Measurements from ENCODE around the gene VPS11. TPM values are rescaled to one million over a fixed set of nuclear protein-coding genes. Genes with fewer than 3 reads are reported as not detected.
A peak's percentile ranks its signal among the peaks of the same experiment; 100 is the strongest.

The VPS11 gene
- total RNA-seq, 1 experiment from 2014 or later, result 18.6 TPM

- H3K23ac ChIP-seq (ENCODE audit: insufficient read length, low read depth, low read length), result no peak overlapping the region
- no peaks in the 10 kb centered on the region; the same call in 1 of the 2 replicates for H3K4me1 ChIP-seq (ENCODE audit: insufficient read depth, low read length)
- H3K4me3 Mint-ChIP-seq, result peak overlapping the region in 1 of 2 experiments; percentile 24; a peak in 1 of 5 replicates
- H4K5ac ChIP-seq (ENCODE audit: insufficient read length, low read depth, low read length), result no peak overlapping the region
- 0 out of 2 replicates have a peak, but pooled peaks cover 3% of the 10 kb centered on the region for H3K27me3 ChIP-seq (ENCODE audit: insufficient read depth, low read length)
- no peak overlapping the region for H2BK15ac ChIP-seq (ENCODE audit: low read depth, low read length)
- H3K23me2 ChIP-seq (ENCODE audit: insufficient read length, low read depth, low read length, poor library complexity, severe bottlenecking), result peaks cover 6% of the 10 kb centered on the region
- no peaks in the 10 kb centered on the region for H4K20me1 ChIP-seq (ENCODE audit: control insufficient read depth, insufficient read depth, insufficient read length)
- H3K4me2 ChIP-seq (ENCODE audit: insufficient read depth, insufficient read length, low read length), result no peak overlapping the region
- no peaks in the 10 kb centered on the region for H3K9me3 Mint-ChIP-seq
- H2AFZ ChIP-seq (ENCODE audit: low read length), result no peak overlapping the region
- no peak overlapping the region for H2BK5ac ChIP-seq (ENCODE audit: insufficient read length, low read length)
- H3K14ac ChIP-seq (ENCODE audit: insufficient read depth, low read length), result no peak overlapping the region
- H3K9me3 ChIP-seq (ENCODE audit: control insufficient read depth, low read depth, low read length), result no peaks in the 10 kb centered on the region
- no peak overlapping the region for H2BK12ac ChIP-seq (ENCODE audit: insufficient read length, low read depth, low read length)
- H3K9ac ChIP-seq (ENCODE audit: extremely low read depth, insufficient read length, low read length), result no peak overlapping the region
- H3K79me2 ChIP-seq (ENCODE audit: insufficient read depth, low read length), result peaks cover 10% of the 10 kb centered on the region
- no peak overlapping the region for H2BK20ac ChIP-seq (ENCODE audit: low read depth, low read length, poor library complexity, severe bottlenecking)
- WGBS (ENCODE audit: extremely low coverage, insufficient read length, low lambda C conversion rate), result no CpG with 5 or more reads among the region's 23 CpGs
- no peak overlapping the region for H3K27ac ChIP-seq (ENCODE audit: insufficient read length, low read depth, low read length)
- peaks cover 78 to 89% (median 83%) of the 10 kb centered on the region in 3 experiments for H3K36me3 Mint-ChIP-seq (ENCODE audit: insufficient read depth in 1 of 3, low read depth in 3 of 3)
- TF ChIP-seq, protein P1, sequence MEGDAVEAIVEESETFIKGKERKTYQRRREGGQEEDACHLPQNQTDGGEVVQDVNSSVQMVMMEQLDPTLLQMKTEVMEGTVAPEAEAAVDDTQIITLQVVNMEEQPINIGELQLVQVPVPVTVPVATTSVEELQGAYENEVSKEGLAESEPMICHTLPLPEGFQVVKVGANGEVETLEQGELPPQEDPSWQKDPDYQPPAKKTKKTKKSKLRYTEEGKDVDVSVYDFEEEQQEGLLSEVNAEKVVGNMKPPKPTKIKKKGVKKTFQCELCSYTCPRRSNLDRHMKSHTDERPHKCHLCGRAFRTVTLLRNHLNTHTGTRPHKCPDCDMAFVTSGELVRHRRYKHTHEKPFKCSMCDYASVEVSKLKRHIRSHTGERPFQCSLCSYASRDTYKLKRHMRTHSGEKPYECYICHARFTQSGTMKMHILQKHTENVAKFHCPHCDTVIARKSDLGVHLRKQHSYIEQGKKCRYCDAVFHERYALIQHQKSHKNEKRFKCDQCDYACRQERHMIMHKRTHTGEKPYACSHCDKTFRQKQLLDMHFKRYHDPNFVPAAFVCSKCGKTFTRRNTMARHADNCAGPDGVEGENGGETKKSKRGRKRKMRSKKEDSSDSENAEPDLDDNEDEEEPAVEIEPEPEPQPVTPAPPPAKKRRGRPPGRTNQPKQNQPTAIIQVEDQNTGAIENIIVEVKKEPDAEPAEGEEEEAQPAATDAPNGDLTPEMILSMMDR (conservative IDR thresholded peaks at IDR 0.05), result no peak
- H2BK120ac ChIP-seq (ENCODE audit: low read depth, low read length, poor library complexity, severe bottlenecking), result no peak overlapping the region
- peaks cover 8 to 12% of the 10 kb centered on the region in 2 experiments for H3K4me1 Mint-ChIP-seq
- no peak overlapping the region for H4K8ac ChIP-seq (replicated peaks; ENCODE audit: insufficient read length, low read depth, low read length)
- no peaks in the 10 kb centered on the region for H3K27me3 Mint-ChIP-seq (ENCODE audit: low read depth)
- H3K4ac ChIP-seq (ENCODE audit: low read depth, low read length), result no peak overlapping the region
- H3K79me1 ChIP-seq (ENCODE audit: insufficient read depth, low read depth, low read length, poor library complexity, severe bottlenecking), result peaks cover 13% of the 10 kb centered on the region
- no peak overlapping the region for H4K91ac ChIP-seq (ENCODE audit: insufficient read length, low read depth, low read length)
- no peak overlapping the region for H3K27ac Mint-ChIP-seq
- no peak overlapping the region for H3K18ac ChIP-seq (ENCODE audit: insufficient read length, low read depth, low read length)
- DNase-seq, result no peak
- H3T11ph ChIP-seq (ENCODE audit: low read length), result no peak overlapping the region
- no peak overlapping the region for H3K56ac ChIP-seq (ENCODE audit: insufficient read length, low read depth, low read length)
- no peak overlapping the region for H2AK5ac ChIP-seq (ENCODE audit: insufficient read length, low read length)
Observed at GRCh38 chr11:119052163-119052814, 15.3 kb upstream of the VPS11 start.

Measured in H9 (cell line).